Adrenal gland (tissue), 5 donors: Measurements from ENCODE around the gene SAMD4B.

Experiments
- CTCF ChIP-seq, 6 experiments: fragments of 450-650 bp in 4 of 6; fragments of 200-600 bp in 2 of 6; sonication (generic) in 1 of 6; IDR thresholded peaks; 1 replicate in 5 of 6; 2 replicates in 1 of 6; pipeline versions ENCODE4 v1.5.1 to v1.8.0; 2016 to 2021; ENCODE audit warnings: antibody characterized with exemption in 6 of 6, mild to moderate bottlenecking in 2 of 6, moderate library complexity in 1 of 6
- POLR2A ChIP-seq, 2 donors: fragments of 450-650 bp; IDR thresholded peaks; one replicate each; pipeline ENCODE4 v1.6.1; 2017; ENCODE audit warnings: antibody characterized with exemption in 2 of 2, mild to moderate bottlenecking in 2 of 2, moderate library complexity in 1 of 2
- donor health status: DM: no; HTN: no; CAD: no.

GRCh38 chr19:39297931-39298634 is 44.1 kb upstream of the SAMD4B start:
- TF ChIP-seq CTCF (IDR thresholded peaks at IDR 0.05): no peak
- TF ChIP-seq POLR2A (IDR thresholded peaks at IDR 0.05): no peak
